Measurements from ENCODE around the gene KRTAP10-2.

The KRTAP10-2 gene

DNA sequence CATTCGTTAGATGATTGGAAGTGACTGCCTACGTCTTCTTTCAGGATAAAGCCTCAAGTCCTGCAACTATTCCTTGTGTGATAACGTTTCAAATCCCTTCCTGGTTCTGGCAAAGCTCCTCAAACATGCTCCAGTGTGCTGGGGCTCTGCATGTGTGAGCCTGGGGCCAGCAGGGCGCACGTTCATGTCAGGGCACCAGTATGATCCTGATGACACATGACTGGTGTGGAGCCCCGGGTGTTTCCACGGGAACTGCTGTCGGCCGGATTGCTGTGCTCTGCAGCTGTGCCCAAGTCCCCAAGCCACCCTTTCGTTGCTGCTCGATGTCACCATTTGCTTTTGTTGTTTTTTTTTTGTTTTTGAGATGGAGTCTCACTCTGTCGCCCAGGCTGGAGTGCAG is 32.6 kb downstream of the KRTAP10-2 start:
- TF ChIP-seq TAF1 (IDR thresholded peaks at IDR 0.05; ENCODE audit: low read depth), result no peak
- no peak for TF ChIP-seq EGR1 (IDR thresholded peaks at IDR 0.05)
- TF ChIP-seq YY1 (IDR thresholded peaks at IDR 0.05; ENCODE audit: low read depth), result no peak
- TF ChIP-seq NFIC (IDR thresholded peaks at IDR 0.05), result no peak
- TF ChIP-seq RAD21 (IDR thresholded peaks at IDR 0.05; ENCODE audit: low read depth), result no peak
- no peak for TF ChIP-seq CEBPB (IDR thresholded peaks at IDR 0.05)
- TF ChIP-seq, protein P1, sequence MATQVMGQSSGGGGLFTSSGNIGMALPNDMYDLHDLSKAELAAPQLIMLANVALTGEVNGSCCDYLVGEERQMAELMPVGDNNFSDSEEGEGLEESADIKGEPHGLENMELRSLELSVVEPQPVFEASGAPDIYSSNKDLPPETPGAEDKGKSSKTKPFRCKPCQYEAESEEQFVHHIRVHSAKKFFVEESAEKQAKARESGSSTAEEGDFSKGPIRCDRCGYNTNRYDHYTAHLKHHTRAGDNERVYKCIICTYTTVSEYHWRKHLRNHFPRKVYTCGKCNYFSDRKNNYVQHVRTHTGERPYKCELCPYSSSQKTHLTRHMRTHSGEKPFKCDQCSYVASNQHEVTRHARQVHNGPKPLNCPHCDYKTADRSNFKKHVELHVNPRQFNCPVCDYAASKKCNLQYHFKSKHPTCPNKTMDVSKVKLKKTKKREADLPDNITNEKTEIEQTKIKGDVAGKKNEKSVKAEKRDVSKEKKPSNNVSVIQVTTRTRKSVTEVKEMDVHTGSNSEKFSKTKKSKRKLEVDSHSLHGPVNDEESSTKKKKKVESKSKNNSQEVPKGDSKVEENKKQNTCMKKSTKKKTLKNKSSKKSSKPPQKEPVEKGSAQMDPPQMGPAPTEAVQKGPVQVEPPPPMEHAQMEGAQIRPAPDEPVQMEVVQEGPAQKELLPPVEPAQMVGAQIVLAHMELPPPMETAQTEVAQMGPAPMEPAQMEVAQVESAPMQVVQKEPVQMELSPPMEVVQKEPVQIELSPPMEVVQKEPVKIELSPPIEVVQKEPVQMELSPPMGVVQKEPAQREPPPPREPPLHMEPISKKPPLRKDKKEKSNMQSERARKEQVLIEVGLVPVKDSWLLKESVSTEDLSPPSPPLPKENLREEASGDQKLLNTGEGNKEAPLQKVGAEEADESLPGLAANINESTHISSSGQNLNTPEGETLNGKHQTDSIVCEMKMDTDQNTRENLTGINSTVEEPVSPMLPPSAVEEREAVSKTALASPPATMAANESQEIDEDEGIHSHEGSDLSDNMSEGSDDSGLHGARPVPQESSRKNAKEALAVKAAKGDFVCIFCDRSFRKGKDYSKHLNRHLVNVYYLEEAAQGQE (IDR thresholded peaks at IDR 0.05; ENCODE audit: low read depth), result no peak
- TF ChIP-seq TCF12 (IDR thresholded peaks at IDR 0.05; ENCODE audit: low read depth), result no peak
- TF ChIP-seq ZBTB7A (IDR thresholded peaks at IDR 0.05; ENCODE audit: low read depth), result no peak
- no peak for TF ChIP-seq TEAD4 (IDR thresholded peaks at IDR 0.05)
- TF ChIP-seq EP300 (IDR thresholded peaks at IDR 0.05; ENCODE audit: borderline replicate concordance), result no peak
- TF ChIP-seq, protein P2, sequence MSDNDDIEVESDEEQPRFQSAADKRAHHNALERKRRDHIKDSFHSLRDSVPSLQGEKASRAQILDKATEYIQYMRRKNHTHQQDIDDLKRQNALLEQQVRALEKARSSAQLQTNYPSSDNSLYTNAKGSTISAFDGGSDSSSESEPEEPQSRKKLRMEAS (IDR thresholded peaks at IDR 0.05), result no peak
- TF ChIP-seq FOXM1 (IDR thresholded peaks at IDR 0.05; ENCODE audit: borderline replicate concordance, low read depth), result no peak
- TF ChIP-seq, protein P3, sequence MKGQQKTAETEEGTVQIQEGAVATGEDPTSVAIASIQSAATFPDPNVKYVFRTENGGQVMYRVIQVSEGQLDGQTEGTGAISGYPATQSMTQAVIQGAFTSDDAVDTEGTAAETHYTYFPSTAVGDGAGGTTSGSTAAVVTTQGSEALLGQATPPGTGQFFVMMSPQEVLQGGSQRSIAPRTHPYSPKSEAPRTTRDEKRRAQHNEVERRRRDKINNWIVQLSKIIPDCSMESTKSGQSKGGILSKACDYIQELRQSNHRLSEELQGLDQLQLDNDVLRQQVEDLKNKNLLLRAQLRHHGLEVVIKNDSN (IDR thresholded peaks at IDR 0.05), result no peak
- no peak for TF ChIP-seq CREB1 (IDR thresholded peaks at IDR 0.05; ENCODE audit: low read depth)

DNA sequence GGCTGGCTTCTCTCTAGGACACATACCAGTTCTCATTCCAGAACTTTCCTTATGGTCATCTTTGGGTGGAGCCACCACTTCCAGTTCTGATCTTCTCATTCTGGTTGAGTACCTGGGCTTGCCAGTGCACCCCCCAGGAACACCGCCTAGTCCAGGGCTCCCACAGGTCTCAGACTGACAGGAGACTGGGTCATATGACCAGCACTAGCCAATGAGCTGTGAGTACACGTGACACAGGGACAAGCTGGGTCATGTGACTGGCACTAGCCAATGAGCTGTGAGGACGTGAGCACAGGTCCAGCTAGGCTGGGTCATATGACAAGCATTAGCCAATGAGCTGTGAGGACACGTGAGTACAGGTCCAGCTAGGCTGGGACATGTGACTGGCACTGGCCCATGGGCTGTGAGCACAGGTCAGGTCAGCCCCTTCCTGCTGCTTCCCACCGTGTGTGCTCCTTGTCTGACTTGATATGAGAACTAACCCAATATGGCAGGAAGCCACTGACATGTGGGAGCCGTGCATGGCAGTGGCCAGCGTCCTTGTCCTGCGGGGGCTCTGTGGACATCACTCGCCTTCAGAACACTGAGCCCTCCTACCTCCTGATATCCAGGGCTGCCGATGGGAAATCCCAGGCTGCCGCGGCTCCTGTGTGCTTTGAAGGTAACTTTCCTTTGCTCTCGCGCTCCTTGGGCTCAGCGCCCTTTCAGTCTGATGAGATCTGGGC is 34.0 kb downstream of the KRTAP10-2 start:
- TF ChIP-seq YY1 (IDR thresholded peaks at IDR 0.05; ENCODE audit: low read depth), result peak; percentile 71; the same call in 1 of the 2 replicates
- no peak for TF ChIP-seq TEAD4 (IDR thresholded peaks at IDR 0.05)
- TF ChIP-seq, protein P2 (IDR thresholded peaks at IDR 0.05), result peak; percentile 70
- TF ChIP-seq CREB1 (IDR thresholded peaks at IDR 0.05; ENCODE audit: low read depth), result no peak
- no peak for TF ChIP-seq RAD21 (IDR thresholded peaks at IDR 0.05; ENCODE audit: low read depth)
- TF ChIP-seq TCF12 (IDR thresholded peaks at IDR 0.05; ENCODE audit: low read depth), result no peak
- TF ChIP-seq, protein P3 (IDR thresholded peaks at IDR 0.05), result peak; percentile 99
- no peak for TF ChIP-seq CEBPB (IDR thresholded peaks at IDR 0.05)

DNA sequence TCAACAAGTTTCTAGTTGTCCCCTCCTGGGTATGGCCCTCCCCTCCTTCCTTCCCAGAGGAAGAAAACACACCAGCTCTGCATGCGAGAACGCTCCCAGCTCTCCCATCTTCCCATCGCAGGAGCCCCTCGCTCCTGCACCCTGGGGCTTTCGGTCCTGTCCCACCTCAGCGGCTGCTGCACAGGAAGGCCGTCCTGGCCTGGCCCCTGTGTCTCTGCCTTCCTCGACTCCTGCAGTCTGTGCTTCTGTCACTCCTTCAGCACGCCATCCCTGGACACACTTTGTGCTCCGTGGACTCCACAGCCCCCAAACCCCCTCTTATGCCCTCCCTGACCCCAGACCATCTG is 34.5 kb downstream of the KRTAP10-2 start:
- TF ChIP-seq, protein P2 (IDR thresholded peaks at IDR 0.05), result no peak
- TF ChIP-seq FOXM1 (IDR thresholded peaks at IDR 0.05; ENCODE audit: borderline replicate concordance, low read depth), result no peak
- TF ChIP-seq, protein P3 (IDR thresholded peaks at IDR 0.05), result no peak
- no peak for TF ChIP-seq NFIC (IDR thresholded peaks at IDR 0.05)
- no peak for TF ChIP-seq TCF12 (IDR thresholded peaks at IDR 0.05; ENCODE audit: low read depth)
- no peak for TF ChIP-seq EGR1 (IDR thresholded peaks at IDR 0.05)
- TF ChIP-seq TEAD4 (IDR thresholded peaks at IDR 0.05), result no peak
- TF ChIP-seq, protein P1 (IDR thresholded peaks at IDR 0.05; ENCODE audit: low read depth), result no peak
- TF ChIP-seq EP300 (IDR thresholded peaks at IDR 0.05; ENCODE audit: borderline replicate concordance), result no peak
- no peak for TF ChIP-seq YY1 (IDR thresholded peaks at IDR 0.05; ENCODE audit: low read depth)
- TF ChIP-seq TAF1 (IDR thresholded peaks at IDR 0.05; ENCODE audit: low read depth), result no peak
- no peak for TF ChIP-seq CREB1 (IDR thresholded peaks at IDR 0.05; ENCODE audit: low read depth)
- no peak for TF ChIP-seq RAD21 (IDR thresholded peaks at IDR 0.05; ENCODE audit: low read depth)
- TF ChIP-seq CEBPB (IDR thresholded peaks at IDR 0.05), result no peak

DNA sequence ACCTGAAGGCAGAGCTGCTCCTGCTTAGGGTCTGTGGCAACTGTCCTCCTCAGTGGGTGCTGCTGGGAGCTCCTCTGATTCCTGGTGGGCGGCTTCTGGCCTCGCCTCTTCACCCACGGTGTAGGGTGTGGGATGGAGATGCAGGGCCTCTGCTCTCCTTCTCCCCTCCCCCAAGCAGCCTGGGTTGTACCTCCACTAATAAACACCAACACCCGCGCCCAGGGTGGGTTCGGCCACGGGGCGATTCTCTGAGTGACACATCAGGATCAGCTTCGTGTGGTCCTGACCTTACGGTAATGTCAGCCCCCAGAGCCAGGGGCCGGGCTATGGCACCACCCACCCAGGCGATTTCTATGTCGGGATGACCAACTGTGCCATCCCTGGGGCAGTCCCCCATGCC is 35.0 kb downstream of the KRTAP10-2 start:
- TF ChIP-seq CREB1 (IDR thresholded peaks at IDR 0.05; ENCODE audit: low read depth) (no peak), EP300 (IDR thresholded peaks at IDR 0.05; ENCODE audit: borderline replicate concordance) (no peak), FOXM1 (IDR thresholded peaks at IDR 0.05; ENCODE audit: borderline replicate concordance, low read depth) (no peak), CEBPB (IDR thresholded peaks at IDR 0.05) (no peak), TCF12 (IDR thresholded peaks at IDR 0.05; ENCODE audit: low read depth) (no peak), TAF1 (IDR thresholded peaks at IDR 0.05; ENCODE audit: low read depth) (no peak), RAD21 (IDR thresholded peaks at IDR 0.05; ENCODE audit: low read depth) (no peak), ZBTB7A (IDR thresholded peaks at IDR 0.05; ENCODE audit: low read depth) (no peak), TEAD4 (IDR thresholded peaks at IDR 0.05) (no peak), EGR1 (IDR thresholded peaks at IDR 0.05) (no peak)
- TF ChIP-seq, protein P3 (IDR thresholded peaks at IDR 0.05), result no peak
- TF ChIP-seq, protein P2 (IDR thresholded peaks at IDR 0.05), result no peak

All from Ishikawa (cell line).